ENCODE data around the gene KRT85.
"Not testable (repeated sequence)": the region's sequence is repeated elsewhere in the genome, so short reads cannot be mapped to it uniquely, and the experiment has no call there.

The KRT85 gene

DNA sequence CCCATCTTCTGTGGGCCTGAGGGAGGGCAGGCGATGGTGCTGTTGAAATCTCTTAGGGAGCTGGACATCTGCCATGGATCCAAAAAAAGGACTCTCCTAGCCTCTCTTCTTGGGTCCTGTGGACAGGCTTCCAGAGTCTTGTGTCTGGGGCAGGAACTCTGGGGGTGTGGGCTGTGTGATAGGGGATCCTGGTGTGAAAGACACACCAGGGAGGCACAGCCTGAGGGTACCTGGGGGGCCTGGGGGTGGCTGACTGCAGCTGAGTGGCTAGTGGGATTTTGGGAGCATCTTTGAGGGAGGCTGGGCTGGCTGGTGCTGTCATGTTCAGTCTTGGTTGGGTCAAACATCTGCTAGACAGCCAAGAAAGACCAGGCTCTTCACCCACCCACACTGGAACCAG is 44.3 kb downstream of the KRT85 start:
- DNase-seq: no peak

DNA sequence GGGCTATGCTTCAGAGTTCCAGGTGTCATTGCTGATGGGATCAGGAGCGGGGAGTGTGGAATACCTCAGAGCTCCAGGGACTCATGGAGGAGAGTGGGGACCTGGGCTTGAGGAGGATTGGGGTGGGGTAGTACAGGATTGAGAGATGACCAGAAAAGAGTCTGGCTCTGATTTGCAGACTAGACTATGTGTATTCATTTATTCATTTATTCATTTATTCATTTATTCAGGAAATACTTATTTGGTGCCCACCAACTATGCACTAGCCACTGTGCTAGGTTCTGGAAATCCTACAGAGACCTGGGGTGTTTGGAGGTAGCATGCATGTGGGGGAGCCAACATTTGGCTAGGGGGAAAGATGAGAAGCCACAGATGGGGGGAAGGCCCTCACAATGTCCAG is 45.2 kb downstream of the KRT85 start:
- DNase-seq: no peak

DNA sequence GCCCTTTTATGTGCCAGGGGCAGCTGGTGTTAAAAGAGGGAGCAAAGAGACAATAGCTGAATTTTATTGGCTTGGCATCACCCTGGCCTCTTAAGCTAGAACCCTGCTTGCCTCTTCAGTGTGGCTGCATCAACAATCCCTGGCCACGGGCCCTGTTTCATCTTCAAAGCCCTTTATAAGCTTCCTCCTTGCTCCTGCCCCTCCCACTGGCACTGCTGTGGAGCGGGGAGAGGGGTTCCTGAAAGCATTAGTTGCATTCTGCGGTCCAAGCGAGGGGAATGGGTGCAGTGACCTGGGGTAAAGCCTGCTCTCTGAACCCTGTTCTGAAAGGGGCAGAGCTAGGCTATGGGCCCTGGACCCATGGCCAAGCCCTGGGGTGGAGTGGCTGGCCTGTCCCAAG is 45.9 kb downstream of the KRT85 start:
- no peak for DNase-seq

DNA sequence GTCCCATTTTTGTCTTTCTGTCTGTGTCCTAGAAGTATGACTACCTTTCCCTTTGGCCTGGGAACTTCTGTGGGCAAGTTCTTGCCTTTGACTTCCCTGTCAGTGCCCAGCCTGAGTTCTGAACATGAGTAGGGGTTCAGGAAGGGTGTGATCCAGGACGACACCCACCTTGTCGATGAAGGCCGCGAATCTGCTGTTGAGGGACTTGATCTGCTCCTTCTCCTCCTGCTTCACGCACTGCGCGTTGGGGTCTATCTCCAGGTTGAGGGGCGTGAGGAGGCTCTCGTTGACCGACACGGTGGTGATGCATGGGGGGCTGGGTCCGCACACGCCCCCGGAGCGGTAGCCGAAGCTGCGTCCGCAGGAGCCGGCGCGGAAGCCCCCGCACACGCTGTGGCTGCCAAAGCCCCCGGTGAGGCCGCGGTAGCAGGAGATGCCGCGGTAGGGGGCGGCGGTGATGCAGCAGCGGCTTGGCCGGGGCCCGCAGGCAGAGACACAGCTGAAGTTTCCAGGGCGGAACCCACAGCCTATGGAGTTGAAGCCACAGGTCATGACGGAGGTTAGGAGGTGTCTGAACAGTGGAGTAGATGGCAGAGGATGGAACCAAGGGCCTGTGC is 46.4 kb downstream of the KRT85 start, which contains the start of gene KRT83:
TSS of gene KRT83 (minus strand) at position 615 of the 617 bp plus-strand sequence. CDS start at position 552, 63 bp downstream.
- no peak for DNase-seq

DNA sequence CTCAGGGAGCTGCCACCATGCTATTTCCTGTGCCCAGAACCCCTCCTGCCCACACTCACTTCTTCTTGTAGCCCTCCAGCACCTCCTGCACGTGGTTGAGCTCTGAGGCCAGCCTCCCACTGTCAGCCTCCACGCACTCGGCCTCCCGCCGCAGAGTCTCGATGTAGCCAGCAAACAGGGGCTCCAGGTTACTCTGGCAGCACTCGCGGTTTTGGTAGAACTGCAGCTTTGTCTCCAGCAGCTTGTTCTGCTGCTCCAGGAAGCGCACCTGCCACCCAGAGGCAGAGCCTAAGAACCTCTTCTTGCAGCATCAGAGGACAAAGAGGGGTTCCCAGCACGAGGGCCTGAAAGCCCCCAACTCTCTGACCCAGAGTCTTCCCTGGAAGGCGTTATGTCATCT is 48.2 kb downstream of the KRT85 start:
- no peak for DNase-seq

DNA sequence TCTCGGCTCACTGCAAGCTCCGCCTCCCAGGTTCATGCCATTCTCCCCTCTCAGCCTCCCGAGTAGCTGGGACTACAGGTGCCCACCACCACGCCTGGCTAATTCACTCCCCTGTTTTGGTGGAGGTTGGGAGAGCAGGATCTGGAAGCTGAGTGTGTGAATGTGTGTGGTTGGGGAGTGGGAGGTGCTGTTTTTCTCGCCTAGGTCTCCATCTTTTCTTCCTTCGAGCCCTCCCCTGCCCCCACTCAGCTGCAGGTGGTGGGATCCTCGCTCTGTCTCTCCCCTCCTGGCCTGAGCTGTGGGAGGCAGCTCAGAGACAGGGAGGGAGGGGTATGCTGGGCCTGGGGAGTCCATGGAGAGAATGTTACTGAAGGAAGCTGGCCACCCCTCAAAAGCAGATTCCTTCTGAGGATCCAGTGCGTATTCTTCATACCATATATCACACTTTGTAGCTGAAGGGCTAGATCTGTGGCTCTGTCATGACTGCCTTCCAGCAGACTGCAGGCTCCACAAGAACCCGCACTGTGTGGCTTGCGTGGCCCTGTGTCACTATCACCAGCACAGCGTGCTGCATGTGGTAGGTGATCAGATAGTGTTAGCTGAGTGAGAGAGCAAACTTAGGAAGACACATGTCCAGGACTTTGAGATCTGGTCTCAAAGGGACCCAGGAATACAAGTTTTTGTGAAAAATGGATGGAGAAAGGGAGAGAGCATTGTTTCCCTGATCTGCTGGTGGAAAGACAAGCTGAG is 48.9 kb downstream of the KRT85 start:
- no peak for DNase-seq

DNA sequence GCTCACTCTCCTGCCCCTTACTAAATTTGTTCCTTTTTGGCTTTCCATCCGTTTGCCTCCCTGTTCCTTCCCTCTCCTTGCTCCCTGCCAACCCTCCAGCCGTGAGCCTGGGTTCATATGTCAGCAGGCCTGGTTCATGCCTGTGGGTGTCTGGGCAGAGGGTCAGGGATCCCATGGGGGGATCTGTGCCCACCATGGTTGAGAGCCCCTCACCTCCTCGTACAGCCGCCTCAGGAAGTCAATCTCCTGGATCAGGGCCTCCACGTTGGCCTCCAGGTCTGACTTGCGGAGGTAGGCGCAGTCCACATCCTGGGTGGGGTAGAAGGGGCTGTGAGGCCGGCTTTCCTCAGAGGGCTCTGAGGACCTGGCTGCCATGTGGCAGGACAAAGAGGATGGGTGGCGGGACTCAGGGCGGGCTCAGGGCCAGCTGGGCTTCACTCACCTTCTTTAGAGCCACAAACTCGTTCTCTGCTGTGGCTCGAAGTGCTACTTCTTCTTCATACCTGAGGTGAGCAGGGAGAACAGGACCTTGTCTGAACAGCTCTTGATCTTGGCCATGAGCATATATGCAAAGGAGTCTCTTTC is 49.7 kb downstream of the KRT85 start:
- no peak for DNase-seq

DNA sequence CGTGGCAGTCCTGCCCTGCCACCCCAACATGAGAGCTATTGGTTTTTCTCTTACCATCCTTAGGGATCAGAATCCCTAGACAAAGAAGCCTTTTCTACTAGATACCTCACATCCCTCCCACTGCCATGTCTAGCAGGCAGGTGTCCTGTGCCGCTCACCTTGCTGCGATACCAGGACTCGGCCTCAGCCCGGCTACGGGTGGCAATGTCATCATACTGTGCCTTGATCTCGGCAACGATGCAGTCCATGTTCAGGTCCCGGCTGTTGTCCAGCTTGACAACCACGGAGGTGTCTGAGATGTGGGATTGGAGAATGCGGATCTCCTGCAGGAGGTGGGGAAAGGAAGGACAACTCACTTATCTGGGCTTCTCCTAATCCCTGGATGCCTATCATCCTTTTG is 50.6 kb downstream of the KRT85 start:
- DNase-seq: no peak

DNA sequence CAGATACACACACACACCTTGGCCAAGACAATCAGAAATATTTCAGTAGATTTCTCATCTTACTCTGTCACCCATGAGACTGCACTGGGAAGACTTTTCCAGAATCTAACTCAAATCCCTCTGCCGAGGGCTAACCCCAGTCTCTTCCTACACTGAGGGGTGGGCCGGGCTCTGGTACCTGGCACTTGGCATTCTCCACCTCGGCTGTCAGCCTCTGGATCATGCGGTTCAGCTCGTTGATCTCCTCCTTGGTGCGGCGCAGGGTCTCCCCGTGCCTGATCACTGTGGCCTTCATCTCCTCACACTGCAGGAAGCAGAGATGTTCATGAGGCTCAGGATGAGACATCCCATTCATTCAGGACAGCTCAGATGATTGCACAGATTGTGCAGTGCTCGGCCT is 51.0 kb downstream of the KRT85 start:
- no peak for DNase-seq

DNA sequence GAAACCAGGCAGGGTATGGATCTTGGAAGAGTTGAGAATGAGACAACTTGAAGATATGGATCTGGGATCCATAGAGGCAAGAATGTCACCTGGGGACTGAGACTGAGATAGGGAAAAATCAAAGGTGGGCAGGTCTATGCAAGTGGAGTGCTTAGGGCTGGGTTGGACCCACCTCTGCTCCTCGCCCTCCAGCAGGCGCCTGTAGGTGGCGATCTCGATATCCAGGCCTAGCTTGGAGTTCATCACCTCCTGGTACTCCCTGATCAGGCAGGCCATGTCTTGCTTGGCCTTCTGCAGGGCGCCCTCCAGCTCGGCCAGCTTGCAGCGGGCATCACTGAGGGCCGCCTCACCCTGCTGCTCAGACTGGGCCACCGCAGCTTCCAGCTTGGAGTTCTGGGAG is 51.6 kb downstream of the KRT85 start:
- DNase-seq: not testable (repeated sequence)

DNA sequence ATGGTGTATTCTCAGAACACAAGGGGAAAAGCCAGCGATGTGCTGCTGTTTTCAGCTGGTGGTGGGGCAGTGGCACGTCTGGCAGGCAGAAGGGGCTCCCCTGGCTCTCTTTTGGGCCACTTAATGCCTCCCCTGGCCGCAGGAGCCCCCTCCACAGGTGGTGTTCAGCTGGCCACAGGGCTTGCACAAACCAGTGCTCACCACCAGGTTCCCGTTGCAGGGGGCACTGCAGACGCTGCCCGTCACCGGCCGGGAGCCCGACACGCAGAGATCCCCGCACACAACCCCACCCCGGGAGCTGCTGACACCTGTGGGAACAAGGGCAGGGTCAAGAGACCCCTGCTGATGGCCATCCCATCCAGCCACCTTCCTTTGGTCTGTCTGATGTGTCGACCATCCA is 52.8 kb downstream of the KRT85 start:
- DNase-seq: no peak

DNA sequence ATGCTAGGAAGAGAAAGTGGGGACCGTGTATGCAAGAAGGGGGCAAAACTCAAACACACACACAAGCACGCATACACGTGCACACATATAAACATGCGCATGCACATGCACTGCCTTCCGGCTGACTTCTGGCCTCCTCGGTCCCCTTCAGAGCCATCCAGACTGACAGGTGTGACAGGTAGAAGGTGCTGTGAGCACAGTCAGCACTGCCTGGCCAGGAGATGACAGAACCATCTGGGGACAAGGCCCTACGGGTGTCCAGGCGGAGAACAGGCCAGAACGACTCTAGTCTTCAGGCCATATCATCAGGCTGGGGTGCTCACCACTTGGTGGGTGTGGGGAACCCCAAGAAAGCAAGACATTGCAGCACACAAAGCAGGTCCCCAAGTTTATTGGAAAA is 53.4 kb downstream of the KRT85 start:
- no peak for DNase-seq

DNA sequence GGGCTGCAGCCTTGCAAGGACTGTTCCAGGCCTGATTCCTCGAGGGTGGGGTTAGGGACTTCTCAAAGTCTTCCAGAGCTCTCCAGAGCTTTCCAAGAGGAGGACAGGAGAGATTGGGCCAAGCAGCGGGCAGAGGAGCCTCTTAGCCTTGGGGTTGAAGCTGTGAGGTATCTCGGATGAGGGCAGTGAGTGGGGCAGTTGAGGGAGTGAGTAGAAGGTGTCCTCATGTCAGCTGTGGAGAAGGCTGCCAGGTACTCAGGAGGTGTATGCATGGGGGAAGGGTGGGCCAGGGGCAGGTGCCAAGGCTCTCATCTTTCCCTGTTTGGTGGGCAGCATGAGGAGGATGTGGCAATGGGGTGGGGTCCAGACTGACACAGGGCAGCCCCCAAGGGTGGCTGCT is 53.8 kb downstream of the KRT85 start:
- no peak for DNase-seq

DNA sequence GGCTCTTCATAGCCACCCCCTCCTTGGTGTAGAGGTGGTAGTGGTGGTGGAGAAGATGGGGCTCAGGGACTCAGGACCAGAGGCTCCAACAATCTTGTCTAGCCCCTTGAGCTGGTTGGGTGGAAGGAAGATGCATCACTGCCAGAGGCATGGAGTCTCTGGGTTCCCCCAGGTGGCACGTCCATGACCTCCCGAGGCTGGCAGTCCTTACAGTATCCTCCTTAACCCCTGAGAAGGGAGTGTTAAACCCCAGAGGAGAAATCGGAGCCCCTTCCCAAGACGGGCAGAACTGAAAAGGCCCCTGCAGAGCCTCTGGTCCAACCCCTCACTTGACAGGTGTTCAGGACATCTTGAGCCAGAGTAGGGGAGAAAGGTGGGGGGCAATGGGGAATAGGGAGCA is 55.2 kb downstream of the KRT85 start:
- DNase-seq: no peak

DNA sequence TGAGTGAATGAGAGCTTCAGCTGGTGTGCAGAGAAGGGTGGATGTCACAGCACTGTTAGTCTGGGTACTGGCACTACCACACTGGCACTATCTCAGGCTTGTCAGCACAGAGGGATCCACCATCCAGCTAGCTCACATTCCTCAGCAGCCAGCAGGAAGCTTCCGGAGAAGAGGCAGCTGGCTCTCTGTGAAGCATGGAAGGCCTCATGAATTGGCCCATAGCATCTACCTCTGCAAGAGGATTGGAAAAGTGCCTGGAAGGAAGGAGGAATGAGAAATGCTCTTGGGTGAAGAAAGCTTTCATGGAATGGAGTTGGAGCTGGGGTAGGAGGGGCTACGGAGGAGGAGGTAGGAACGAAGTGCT is 56.0 kb downstream of the KRT85 start:
- no peak for DNase-seq

DNA sequence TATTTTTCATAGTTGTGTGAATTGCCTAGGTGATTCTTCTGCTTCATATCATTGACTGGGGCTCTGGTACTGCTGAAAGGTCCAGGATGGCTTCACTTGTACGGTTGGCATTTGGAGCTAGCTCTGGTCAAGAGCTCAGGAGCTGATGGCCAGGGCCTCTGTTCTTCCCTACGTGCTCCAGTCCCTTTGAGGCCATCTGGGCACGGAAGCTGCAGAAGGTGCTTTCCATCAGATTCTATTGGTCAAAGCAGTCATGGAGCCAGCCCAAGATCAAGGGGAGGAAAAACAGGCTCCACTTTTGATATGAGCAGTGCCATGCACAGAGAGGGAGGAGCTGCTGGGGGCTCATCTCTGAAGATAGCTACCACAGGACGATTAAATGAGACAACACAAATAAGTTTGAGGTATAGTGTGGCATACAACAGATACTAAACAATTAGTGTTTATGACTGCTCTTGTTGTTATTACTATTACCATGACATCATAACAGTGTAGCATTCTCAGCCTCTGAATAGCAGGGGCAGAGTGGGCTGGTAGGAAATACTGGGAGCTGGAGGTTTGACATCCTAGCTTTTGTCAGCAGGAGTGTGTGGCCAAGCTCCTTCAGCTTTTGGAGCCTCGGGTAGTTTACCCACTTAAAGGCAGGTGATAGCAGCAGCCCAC is 56.5 kb downstream of the KRT85 start:
- DNase-seq: no peak
